BLaER1 (cell line): ENCODE measurements around the gene MKNK1.

Experiments used
- H3K27ac ChIP-seq: shearing (Covaris generic); formaldehyde crosslinking; 2 replicates; pipeline ENCODE4 v1.8.1; 2022
- H3K27me3 ChIP-seq: shearing (Covaris generic); formaldehyde crosslinking; 2 replicates; pipeline ENCODE4 v1.8.1; 2022
- H3K36me3 ChIP-seq: shearing (Covaris generic); formaldehyde crosslinking; 2 replicates; pipeline ENCODE4 v1.8.1; 2022
- H3K4me1 ChIP-seq: shearing (Covaris generic); formaldehyde crosslinking; 2 replicates; pipeline ENCODE4 v1.8.1; 2022
- H3K4me2 ChIP-seq: shearing (Covaris generic); formaldehyde crosslinking; 2 replicates; pipeline ENCODE4 v1.8.1; 2022
- H3K4me3 ChIP-seq: shearing (Covaris generic); formaldehyde crosslinking; 2 replicates; pipeline ENCODE4 v1.8.1; 2022
- H3K9ac ChIP-seq: shearing (Covaris generic); formaldehyde crosslinking; 2 replicates; pipeline ENCODE4 v1.8.1; 2022
- H3K9me3 ChIP-seq: shearing (Covaris generic); formaldehyde crosslinking; 2 replicates; pipeline ENCODE4 v1.8.1; 2022
- H4K20me1 ChIP-seq: shearing (Covaris generic); formaldehyde crosslinking; 2 replicates; pipeline ENCODE4 v1.8.1; 2022
- Cebpa-rat ChIP-seq: shearing (Covaris generic); IDR thresholded peaks from 2 replicates; pipeline ENCODE4 v1.8.1; 2022

The MKNK1 gene

DNA sequence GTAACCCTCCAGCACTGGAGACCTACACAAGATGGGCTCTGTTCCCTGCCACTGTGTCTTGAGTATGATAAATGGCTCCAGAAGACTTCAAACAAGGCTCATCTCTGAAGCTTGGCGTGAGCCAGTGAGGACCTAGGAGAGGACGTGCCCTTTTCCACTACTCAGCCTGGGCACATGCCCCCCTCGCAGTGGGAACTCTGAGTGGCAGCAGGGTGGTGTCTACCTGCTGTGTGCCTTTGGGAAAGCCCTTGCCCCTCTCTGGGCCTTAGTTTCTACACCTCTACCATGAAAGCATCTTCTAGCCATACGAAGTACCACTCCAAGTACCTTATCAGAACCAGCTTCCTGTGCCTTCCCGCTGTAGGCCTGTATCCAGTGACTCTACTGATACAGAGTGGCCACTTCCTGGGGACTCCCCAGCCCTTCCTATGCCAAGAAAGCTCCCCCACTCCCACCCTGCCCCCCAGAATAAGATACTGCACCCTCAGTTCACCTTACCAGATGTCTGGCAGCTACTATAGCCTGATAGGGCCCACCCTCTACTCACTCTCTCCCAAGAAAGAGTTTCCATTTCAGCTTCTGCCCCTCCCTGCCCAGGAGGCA lies 15.7 kb upstream of the MKNK1 start:
- H4K20me1 ChIP-seq: no peaks in the 10 kb centered on the region
- H3K4me1 ChIP-seq: peaks cover 71% of the 10 kb centered on the region
- peak overlapping the region; percentile 62; the same call in 1 of the 2 replicates for H3K27ac ChIP-seq
- no peaks in the 10 kb centered on the region for H3K9me3 ChIP-seq
- H3K9ac ChIP-seq: 0 out of 2 replicates have a peak overlapping the region, but pooled peaks have one; percentile 21
- no peak for TF ChIP-seq Cebpa-rat
- H3K36me3 ChIP-seq: no peaks in the 10 kb centered on the region
- H3K4me2 ChIP-seq: peak overlapping the region; percentile 97
- no peaks in the 10 kb centered on the region for H3K27me3 ChIP-seq
- H3K4me3 ChIP-seq: peak overlapping the region; percentile 24; the same call in 1 of the 2 replicates

DNA sequence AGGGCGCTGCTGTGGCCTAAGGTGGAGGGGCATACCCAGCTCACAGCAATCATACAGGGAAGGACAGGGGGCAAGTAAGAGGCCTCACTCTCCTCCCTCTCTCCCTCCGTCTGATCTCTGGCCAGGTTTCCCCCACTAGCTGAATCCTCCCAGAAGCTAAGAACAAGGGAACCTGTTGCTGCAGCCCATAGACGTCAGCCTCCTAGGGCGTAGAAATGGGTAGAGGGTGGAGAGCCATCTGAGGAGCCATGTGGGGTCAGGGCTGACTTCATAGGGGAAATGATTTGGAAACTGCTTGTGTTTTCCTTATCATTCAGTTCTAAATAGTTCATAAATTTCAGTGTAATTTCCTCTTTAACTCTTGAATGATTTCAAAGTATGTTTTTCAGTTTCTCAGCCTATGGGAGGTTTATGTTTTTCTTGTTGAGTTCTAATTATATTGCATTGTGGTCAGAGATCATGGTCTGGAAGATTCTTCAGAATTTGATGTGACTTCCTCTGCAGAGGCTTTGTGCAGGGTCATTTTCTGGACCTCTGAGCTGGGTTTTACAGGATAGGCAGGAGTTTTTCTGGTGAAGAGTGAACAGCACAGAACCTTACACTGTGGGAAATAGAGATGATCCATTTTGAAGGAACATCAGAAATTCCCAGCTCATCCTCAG lies 14.8 kb upstream of the MKNK1 start:
- Histone ChIP-seq H3K4me3 (peak overlapping the region; percentile 24; the same call in 1 of the 2 replicates), H3K4me1 (peaks cover 76% of the 10 kb centered on the region), H3K4me2 (peak overlapping the region; percentile 97), H4K20me1 (no peaks in the 10 kb centered on the region), H3K27me3 (no peaks in the 10 kb centered on the region), H3K36me3 (no peaks in the 10 kb centered on the region), H3K9ac (peak overlapping the region; percentile 21; the same call in 1 of the 2 replicates), H3K27ac (peak overlapping the region; percentile 62), H3K9me3 (no peaks in the 10 kb centered on the region)
- TF ChIP-seq Cebpa-rat: no peak

- Histone ChIP-seq H3K27ac (0 out of 2 replicates have a peak overlapping the region, but pooled peaks have one; percentile 62), H4K20me1 (no peaks in the 10 kb centered on the region), H3K4me1 (peaks cover 79% of the 10 kb centered on the region), H3K9ac (no peak overlapping the region), H3K36me3 (no peaks in the 10 kb centered on the region), H3K27me3 (no peaks in the 10 kb centered on the region), H3K9me3 (no peaks in the 10 kb centered on the region), H3K4me2 (peak overlapping the region; percentile 97), H3K4me3 (no peak overlapping the region)
- TF ChIP-seq Cebpa-rat: no peak
Observed at GRCh38 chr1:46617833-46618232, 13.8 kb upstream of the MKNK1 start.

- no peaks in the 10 kb centered on the region for H3K36me3 ChIP-seq
- no peaks in the 10 kb centered on the region for H3K9me3 ChIP-seq
- peak overlapping the region; percentile 97 for H3K4me2 ChIP-seq
- TF ChIP-seq Cebpa-rat: no peak
- peak overlapping the region; percentile 85 for H3K4me3 ChIP-seq
- H3K9ac ChIP-seq: peak overlapping the region; percentile 82
- no peaks in the 10 kb centered on the region for H3K27me3 ChIP-seq
- peaks cover 85% of the 10 kb centered on the region for H3K4me1 ChIP-seq
- no peaks in the 10 kb centered on the region for H4K20me1 ChIP-seq
- H3K27ac ChIP-seq: peak overlapping the region; percentile 81
Observed at GRCh38 chr1:46617108-46617800, 13.2 kb upstream of the MKNK1 start.

DNA sequence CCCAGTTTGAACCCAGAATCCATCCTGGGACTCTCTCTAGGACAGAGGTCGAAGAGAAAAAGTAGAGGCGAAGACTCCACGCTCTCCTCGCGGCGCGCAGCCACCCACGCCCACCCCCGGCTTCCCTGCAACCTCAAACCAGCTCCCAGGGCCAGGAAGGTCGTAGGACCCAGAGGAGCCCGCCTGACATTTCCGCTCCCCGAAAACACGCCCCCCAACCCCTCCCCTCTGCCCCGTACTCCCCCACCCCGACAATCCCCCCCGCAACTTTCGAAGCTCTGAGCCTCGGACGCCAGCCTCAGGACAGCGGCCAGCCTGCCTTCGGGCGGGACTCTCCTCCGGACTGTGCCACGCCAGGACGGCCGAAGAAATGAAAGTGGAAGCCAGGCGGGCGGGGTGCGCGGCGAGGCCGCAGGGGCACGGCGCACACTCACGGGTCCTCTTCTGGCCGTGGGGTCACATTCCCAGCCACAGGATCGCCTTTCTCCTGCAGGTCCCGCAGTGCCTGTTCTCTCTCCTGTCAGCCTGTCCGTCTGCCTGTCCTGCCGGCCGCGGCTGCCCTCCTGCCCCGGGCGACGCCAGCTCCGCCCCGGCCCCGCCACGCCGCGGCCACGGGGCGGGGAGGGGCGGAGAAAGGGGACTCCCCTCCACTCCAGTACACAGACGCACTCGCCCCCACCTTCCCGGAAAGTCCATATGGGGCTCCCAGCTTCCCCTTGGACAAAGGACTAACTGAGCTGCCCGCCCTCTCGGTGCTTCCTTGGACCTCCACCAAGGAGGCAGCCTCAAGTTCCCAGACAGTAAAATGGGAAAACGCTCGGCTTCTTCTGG lies 12.4 kb upstream of the MKNK1 start, which contains the start of gene MOB3C:
TSS of gene MOB3C (minus strand) at position 535 of the 831 bp plus-strand sequence. CDS start 3,490 bp downstream, outside the sequence.
- Histone ChIP-seq H3K4me1 (peaks cover 92% of the 10 kb centered on the region), H3K27ac (peak within 1 kb of the TSS; percentile 81), H3K9ac (peak within 1 kb of the TSS; percentile 82), H3K4me3 (peak within 1 kb of the TSS; percentile 85), H3K36me3 (no peaks in the 10 kb centered on the region), H4K20me1 (no peaks in the 10 kb centered on the region), H3K4me2 (peak within 1 kb of the TSS; percentile 97), H3K9me3 (no peaks in the 10 kb centered on the region), H3K27me3 (no peaks in the 10 kb centered on the region)
- TF ChIP-seq Cebpa-rat: no peak

GRCh38 chr1:46615735-46616134 lies 11.7 kb upstream of the MKNK1 start:
- Histone ChIP-seq H3K9me3 (no peaks in the 10 kb centered on the region), H3K9ac (peak overlapping the region; percentile 82), H3K27me3 (no peaks in the 10 kb centered on the region), H3K27ac (peak overlapping the region; percentile 81), H3K4me1 (peaks cover 90% of the 10 kb centered on the region), H3K4me3 (peak overlapping the region; percentile 85), H4K20me1 (no peaks in the 10 kb centered on the region), H3K36me3 (no peaks in the 10 kb centered on the region), H3K4me2 (peak overlapping the region; percentile 97)
- TF ChIP-seq Cebpa-rat: no peak

GRCh38 chr1:46615088-46615487 lies 11.0 kb upstream of the MKNK1 start:
- no peak for TF ChIP-seq Cebpa-rat
- Histone ChIP-seq H3K4me1 (peaks cover 83% of the 10 kb centered on the region), H3K9ac (0 out of 2 replicates have a peak overlapping the region, but pooled peaks have one; percentile 82), H3K27me3 (no peaks in the 10 kb centered on the region), H3K4me3 (no peak overlapping the region), H4K20me1 (no peaks in the 10 kb centered on the region), H3K36me3 (peaks cover under 1% of the 10 kb centered on the region; the same call in 1 of the 2 replicates), H3K4me2 (peak overlapping the region; percentile 97), H3K27ac (no peak overlapping the region), H3K9me3 (no peaks in the 10 kb centered on the region)

- no peak overlapping the region for H3K4me3 ChIP-seq
- peaks cover 78% of the 10 kb centered on the region for H3K4me1 ChIP-seq
- TF ChIP-seq Cebpa-rat: no peak
- H3K27ac ChIP-seq: no peak overlapping the region
- no peaks in the 10 kb centered on the region for H3K27me3 ChIP-seq
- no peak overlapping the region for H3K9ac ChIP-seq
- peaks cover 5% of the 10 kb centered on the region for H3K36me3 ChIP-seq
- H4K20me1 ChIP-seq: no peaks in the 10 kb centered on the region
- peak overlapping the region; percentile 97 for H3K4me2 ChIP-seq
- H3K9me3 ChIP-seq: no peaks in the 10 kb centered on the region
Observed at GRCh38 chr1:46614604-46614984, 10.5 kb upstream of the MKNK1 start.
